ENCODE data around the gene ATOX1. TPM values are rescaled to one million over a fixed set of nuclear protein-coding genes. Genes with fewer than 3 reads are reported as not detected.

Gene ATOX1
- total and polyA plus RNA-seq, 9 of the 15 experiments (the other 6 are each of a cell fraction or from before 2014, with no cell fraction given): 59.2 to 318 (median 86.2) TPM

- TF ChIP-seq BRD9 (IDR thresholded peaks at IDR 0.05; ENCODE audit: low read depth, partially characterized antibody) (no peak), NFATC3 (IDR thresholded peaks at IDR 0.05) (no peak), ZNF354B (CRISPR knock-in tag; IDR thresholded peaks at IDR 0.05) (no peak), SIRT6 (IDR thresholded peaks at IDR 0.05; ENCODE audit: low read depth, low read length) (no peak), ZNF212 (CRISPR knock-in tag; IDR thresholded peaks at IDR 0.05) (no peak), POLR2AphosphoS5 (IDR thresholded peaks at IDR 0.05; ENCODE audit: control insufficient read depth, insufficient read depth, low read depth, low read length) (no peak), RBM14 (IDR thresholded peaks at IDR 0.05; ENCODE audit: borderline replicate concordance, insufficient read depth, low read depth, low read length) (no peak), ZBTB17 (CRISPR knock-in tag; IDR thresholded peaks at IDR 0.05) (no peak), TEAD1 (CRISPR knock-in tag; IDR thresholded peaks at IDR 0.05) (no peak), ZNF511 (CRISPR knock-in tag; IDR thresholded peaks at IDR 0.05) (no peak), PML (IDR thresholded peaks at IDR 0.05; ENCODE audit: low read length) (no peak), DIDO1 (tag; IDR thresholded peaks at IDR 0.05; ENCODE audit: low read depth) (no peak), CBX1 (IDR thresholded peaks at IDR 0.05; ENCODE audit: low read depth) (no peak), MTA2 (IDR thresholded peaks at IDR 0.05; ENCODE audit: low read depth) (no peak), ERF (CRISPR knock-in tag; IDR thresholded peaks at IDR 0.05) (no peak), RBM17 (IDR thresholded peaks at IDR 0.05; ENCODE audit: borderline replicate concordance, low read depth, low read length) (no peak), SRSF3 (IDR thresholded peaks at IDR 0.05; ENCODE audit: insufficient read depth, low read length) (no peak)
- TF ChIP-seq, protein P1, sequence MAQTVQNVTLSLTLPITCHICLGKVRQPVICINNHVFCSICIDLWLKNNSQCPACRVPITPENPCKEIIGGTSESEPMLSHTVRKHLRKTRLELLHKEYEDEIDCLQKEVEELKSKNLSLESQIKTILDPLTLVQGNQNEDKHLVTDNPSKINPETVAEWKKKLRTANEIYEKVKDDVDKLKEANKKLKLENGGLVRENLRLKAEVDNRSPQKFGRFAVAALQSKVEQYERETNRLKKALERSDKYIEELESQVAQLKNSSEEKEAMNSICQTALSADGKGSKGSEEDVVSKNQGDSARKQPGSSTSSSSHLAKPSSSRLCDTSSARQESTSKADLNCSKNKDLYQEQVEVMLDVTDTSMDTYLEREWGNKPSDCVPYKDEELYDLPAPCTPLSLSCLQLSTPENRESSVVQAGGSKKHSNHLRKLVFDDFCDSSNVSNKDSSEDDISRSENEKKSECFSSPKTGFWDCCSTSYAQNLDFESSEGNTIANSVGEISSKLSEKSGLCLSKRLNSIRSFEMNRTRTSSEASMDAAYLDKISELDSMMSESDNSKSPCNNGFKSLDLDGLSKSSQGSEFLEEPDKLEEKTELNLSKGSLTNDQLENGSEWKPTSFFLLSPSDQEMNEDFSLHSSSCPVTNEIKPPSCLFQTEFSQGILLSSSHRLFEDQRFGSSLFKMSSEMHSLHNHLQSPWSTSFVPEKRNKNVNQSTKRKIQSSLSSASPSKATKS (CRISPR knock-in tag; IDR thresholded peaks at IDR 0.05): no peak
- Histone ChIP-seq H3K4me2 (ENCODE audit: insufficient read depth, low read length) (no peak overlapping the region), H3K9ac (ENCODE audit: insufficient read depth in 1 of 2, low read depth in 2 of 2, low read length in 2 of 2) (no peak overlapping the region), H3K79me2 (ENCODE audit: control insufficient read depth, insufficient read depth, low read length) (no peaks in the 10 kb centered on the region), H3K27ac (ENCODE audit: extremely low read depth, low read depth, low read length) (no peak overlapping the region), H3K4me3 (no peak overlapping the region), H4K20me1 (replicated peaks; ENCODE audit: control insufficient read depth, insufficient read depth, low read length) (0 out of 2 replicates have a peak, but pooled peaks cover 3% of the 10 kb centered on the region), H2AFZ (ENCODE audit: low read depth, low read length) (no peak overlapping the region), H3K9me1 (ENCODE audit: control insufficient read depth, insufficient read depth, low read length) (no peaks in the 10 kb centered on the region), H3K27me3 (ENCODE audit: control insufficient read depth in 2 of 2, insufficient read depth in 2 of 2, low read length in 2 of 2) (no peaks in the 10 kb centered on the region), H3K36me3 (ENCODE audit: control insufficient read depth, insufficient read depth, low read length) (peaks cover 36% of the 10 kb centered on the region; the same call in 2 of the 3 replicates), H3K9me3 (replicated peaks; ENCODE audit: control insufficient read depth, insufficient read depth, low read depth, low read length) (no peaks in the 10 kb centered on the region), H3K4me1 (replicated peaks in 1 of 2; ENCODE audit: control insufficient read depth in 2 of 2, insufficient read depth in 2 of 2, low read length in 2 of 2) (peaks cover 0 to 6% of the 10 kb centered on the region in 2 experiments; a peak in 3 of 5 replicates)
- 81% methylated on average over 6 of the region's 6 CpGs for WGBS (ENCODE audit: insufficient coverage, low coverage, missing lambda C conversion rate)
- intact Hi-C loops (cut with micrococcal nuclease): loop anchor here (5.0 kb wide), 2 partner anchors 220 to 295 kb away; partner anchors contain the start of gene SLC36A1
- no peak for DNase-seq (ENCODE audit: extremely low read depth in 1 of 4, low spot score in 3 of 4)
- ChIA-PET CTCF (ENCODE audit: low intra/inter-chr PET ratio) (interaction anchor here (4.8 kb wide), 1 partner anchor 82 kb away, joined by 53 read pairs; no protein-coding TSS in a partner anchor), POLR2A (interaction anchor here (1.3 to 1.6 kb wide), 2 partner anchors 11 to 83 kb away, joined by 4 to 5 read pairs; no protein-coding TSS in a partner anchor)
- in situ Hi-C loops (cut with MboI): loop anchor here (5.0 kb wide), 1 partner anchor 80 kb away; no protein-coding TSS in a partner anchor
- ATAC-seq: no peak
- no TSS peak for BruUV-seq (replicated peaks)
- no peak for FAIRE-seq
These were observed 16.6 kb downstream of the ATOX1 start for GRCh38 chr5:151741678-151742423.
